Activated T-cell treated with anti-CD3 and anti-CD28 coated beads for 4 hours (primary cell): ENCODE measurements around the gene SCN3B.

Experiments used
- DNase-seq: peaks from one replicate; pipeline ENCODE4 v3.0.0-alpha.2; 2020

SCN3B gene

DNA sequence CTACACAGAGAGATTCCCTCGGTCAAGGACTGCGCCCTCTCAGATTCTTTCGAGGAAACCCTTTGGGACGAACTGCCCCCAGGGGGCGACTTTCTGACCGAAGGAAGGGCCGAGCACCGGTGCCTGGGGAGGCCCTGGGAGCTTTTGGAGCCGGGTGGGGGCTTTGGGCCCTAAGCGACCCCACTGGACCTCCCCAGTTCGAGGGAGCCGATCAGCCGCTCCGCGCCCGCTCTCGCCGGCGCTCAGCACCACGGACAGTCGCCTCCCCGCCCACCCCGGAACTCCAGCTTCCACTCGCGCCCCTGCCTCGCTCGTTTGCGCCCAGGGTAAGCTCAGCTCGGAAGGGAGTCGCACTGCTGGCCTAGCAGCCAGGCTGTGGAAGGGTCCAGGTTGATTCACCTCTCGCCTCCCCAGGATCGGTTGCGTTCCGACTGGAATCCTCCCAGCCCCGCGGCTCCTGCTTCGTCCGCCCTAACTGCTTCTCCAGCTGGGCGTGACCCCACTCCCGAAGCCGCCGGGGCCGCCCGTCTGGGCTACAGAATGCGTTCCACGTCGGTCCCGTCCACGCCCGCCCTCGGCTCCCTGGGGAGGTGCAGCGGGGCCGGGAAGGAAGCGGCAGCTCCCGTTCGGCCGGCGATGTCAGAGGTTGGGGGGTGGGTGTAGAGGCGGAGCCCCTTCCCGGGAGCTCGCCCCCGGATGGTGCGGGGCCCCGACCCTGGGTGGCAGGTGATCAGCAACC is 428 bp downstream of the SCN3B start:
- DNase-seq = no peak

DNA sequence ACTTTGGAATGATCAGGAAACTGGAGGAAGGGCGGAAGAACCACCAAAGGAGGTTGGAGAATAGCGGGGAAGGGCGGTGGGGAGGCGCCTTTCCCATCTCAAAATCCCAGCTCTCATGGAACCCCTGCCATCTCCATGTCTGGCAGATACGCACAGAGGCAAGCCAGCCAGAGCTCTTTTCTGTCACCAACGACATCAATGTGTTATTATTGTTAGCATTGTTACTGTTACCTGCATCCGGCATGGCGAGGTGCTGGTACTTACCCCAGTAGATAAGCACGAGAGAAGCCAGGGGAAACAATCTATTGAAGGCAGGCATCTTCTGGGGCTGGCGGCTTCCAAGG is 969 bp downstream of the SCN3B start:
- no peak for DNase-seq

DNA sequence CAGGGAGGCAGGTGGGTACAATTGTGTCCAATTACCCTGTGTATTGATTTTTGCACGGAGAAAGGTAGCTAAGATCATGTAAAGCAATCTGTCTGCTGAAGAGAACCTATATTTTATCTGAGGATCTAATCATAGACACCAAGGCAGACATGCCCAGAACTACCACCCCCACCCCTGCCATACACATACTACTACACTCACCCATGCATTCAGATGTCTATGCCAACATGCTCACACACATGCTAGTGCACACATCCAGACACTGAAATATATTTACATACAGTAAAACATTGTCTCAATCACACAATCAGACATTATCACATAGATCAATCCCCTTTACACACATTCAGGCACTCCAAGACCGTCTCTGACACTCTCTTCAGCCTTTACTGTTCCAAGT is 1.8 kb downstream of the SCN3B start:
- no peak for DNase-seq

DNA sequence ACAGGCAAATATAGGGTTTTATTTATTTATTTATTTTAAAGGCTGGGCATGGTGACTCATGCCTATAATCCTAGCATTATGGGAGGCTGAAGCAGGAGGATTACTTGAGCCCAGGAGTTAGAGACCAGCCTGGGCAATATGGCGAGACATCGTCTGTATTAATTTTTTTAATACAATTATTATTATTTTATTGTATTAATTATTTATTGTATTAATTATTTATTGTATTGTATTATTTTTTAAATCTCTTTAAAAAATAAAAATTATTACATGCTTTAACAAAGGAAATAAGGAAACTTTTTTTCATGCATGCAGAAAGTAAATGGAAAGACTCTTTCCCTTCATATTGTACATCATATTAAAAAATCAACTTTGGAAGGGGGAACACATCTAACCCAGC is 3.5 kb downstream of the SCN3B start:
- DNase-seq = no peak

DNA sequence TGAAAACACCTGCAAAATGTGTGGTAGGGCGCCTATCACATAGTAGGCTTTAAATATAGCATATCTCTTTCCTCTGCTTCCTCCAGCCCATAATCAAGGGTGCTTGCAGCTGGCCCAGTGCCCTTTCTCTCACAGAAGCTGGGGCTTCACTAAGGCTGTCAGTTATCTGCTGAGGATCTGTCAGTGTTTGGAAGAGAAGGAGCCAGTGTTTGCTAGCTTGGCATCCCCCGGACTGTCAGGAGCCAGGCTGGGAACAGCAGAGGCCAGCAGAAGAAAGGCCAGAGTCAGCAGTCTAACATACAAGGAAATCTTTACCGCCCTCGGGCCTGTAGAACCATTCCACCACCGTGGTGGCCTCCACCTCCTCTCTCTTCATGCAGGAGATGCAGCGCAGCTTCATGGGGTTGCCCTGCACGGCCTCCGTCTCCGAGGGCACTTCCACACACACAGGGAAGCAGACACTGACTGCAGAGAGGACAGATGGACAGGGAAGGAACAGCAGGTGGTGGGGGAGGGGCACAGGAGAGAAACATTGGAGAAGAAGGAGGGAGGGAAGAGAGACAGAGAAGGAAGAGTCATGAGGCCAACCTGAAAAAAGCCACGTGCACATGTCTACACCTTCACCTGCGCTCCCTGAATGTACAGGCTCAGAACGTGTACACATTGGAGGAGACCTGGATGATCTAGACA is 9.0 kb downstream of the SCN3B start:
- no peak for DNase-seq

DNA sequence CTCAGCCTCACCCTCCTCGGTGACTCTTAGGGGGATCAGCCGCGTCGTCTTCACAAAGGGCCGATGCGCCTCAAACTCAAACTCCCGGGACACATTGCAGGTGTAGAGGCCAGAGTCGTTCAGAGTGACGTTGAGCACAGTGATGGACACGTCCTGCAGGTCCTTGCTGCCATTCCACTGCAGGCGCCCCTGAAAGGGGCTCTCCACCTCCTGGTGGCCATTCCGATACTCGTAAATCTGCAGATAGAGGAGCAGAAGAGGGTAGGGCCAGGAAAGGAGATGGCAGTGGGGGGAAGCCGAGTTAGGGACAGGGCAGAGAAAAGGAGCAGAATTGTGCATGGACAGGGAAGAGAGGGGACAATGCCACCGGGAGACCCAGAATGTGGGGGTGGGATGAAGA is 12.0 kb downstream of the SCN3B start:
- DNase-seq = no peak

DNA sequence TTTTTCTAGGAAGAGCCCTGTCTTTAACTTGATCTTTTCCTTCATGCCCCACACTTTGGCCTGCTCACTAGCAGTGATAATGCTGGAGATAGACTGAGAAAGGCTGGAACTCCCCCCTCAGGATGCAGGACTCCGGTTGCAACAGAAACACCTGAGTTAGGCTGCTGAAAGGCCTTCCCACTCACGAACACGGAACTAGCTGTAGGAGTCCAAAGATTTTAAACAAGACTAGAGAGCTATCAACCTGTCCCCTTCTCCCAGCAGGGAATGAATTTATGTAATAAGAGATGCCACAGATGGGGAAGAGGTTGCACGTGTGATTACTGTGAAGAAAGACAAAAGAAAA is 13.0 kb downstream of the SCN3B start:
- no peak for DNase-seq

DNA sequence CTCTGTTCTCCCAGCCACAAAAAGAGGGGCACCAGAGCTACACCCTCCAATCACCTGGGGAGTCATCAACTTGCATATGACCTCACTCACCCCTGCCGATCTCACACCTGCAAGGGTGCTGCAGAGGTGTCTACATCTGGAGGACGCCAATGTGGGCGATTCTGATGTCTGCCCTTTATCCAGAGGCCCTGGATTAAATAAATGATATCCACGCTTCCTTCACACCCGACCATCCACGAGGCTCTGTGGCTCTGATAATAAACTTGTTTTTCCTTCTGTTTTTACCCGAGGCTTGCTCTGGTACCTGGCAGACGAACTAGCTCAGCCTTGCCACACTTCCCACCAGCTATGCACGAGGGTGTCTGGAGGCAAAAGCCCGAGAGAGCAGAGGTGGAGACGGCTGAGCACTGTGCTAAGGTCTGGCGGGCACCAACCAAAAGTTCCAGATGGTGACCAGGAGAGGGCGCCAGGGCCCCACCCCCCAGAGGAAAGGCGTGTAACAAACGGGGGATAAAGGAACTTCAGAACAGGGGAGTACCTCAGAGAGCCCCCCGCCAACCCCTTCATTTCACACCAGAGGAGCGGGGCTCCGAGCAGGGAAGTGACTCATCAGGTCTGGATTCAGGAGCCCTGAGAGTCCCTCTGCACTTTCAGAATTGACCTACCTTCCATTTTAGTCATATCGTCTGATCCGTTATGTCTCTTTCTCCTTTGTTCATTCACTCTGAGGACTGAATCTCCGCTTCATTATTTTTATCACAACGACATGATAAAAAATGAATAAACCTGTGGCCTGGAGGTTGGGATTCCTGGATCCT is 13.5 kb downstream of the SCN3B start:
- peak; percentile 14 for DNase-seq

DNA sequence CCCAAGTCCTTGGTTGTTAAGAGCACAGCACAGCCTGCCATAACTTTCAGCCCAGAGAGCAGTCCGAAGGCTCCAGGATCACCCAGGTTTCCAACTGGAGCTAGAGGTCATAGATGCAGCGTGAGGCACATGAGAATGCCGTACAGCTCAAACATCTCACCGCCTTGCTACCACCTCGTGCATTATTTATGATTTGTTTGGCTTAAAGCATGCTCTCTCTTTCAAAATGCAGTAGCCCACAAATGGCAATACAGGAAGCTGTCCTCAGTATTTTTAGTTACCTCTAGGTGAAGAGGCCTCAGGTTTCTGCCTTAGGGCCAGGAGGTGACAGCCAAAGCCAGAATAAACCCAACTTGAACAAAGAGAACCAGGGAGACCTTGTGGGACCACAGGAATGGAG is 14.4 kb downstream of the SCN3B start:
- DNase-seq = no peak

DNA sequence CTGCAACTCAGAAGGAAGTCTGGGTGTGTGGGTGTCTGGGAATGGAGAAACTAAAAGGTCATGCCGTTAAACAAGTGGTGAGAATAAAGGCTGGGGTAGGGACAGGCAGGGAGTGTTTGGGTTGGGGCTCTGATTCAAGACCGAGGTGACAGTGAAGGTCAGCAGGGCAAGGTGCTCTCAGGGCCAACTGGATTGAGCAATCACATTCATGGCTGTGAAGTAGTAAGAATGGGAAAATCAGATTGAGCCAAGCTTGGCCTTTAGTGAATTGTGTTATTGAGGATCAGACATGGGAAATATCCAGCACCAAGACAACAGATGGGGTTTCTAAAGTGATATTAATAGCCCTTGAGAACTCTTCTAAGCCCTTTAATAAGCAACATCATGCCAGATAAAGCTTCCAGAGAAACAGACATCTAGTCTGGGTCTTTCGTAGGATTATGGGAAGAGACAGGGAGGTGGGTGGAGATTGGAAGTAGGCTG is 24.3 kb downstream of the SCN3B start:
- no peak for DNase-seq

DNA sequence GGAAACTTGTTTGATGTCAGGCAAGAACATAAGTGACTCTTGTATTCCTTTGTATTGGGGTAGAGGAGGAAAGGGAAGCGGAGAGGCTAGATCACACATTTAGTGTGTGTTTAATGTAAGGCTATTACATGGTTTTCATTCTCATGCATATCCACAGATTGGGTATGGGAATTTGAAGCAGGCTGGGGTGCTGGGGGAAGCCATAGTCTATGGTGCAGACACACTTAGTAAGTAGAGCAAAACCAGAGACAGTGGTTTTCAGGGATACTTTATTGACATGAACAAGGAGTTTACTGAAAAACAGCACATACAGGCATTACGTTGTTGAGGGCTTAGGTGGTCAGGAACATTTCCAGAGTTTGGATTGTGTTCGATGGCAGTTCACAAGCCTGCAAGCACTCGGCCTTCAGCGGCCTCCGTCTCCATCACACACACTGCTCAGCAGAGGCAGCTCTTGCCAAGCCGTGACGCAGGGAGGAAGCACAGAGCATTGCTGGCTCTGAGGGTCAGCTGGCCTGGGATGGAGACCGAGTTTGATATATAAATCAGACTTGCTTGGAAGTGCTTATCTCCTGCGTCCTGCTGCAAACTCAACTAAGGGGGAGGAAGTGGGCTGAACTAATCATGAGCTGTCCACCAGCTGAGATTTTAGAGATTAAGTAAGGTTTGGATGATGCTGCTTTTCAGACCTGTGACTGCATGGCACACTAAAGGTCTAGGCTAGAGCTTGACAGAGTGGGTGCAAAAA is 25.3 kb downstream of the SCN3B start:
- no peak for DNase-seq

DNA sequence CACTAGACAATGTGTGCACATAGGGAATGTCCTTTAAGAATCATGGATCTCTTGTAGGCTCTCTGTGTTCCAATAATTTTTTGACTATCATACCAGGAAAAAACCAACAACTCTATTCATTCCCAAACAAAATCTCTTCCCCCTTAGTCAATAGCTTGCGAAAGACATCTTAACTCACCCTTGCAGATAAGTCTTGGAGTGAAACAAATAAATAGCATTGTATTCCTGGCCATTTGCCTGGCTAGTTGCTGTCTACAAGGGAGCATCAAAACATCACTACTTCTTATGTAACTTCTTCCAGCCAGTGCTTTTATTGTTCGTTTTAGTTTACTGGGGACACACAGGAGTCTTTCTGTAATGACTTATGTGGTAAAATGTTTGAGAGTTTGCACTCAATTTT is 29.4 kb downstream of the SCN3B start:
- DNase-seq = no peak

DNA sequence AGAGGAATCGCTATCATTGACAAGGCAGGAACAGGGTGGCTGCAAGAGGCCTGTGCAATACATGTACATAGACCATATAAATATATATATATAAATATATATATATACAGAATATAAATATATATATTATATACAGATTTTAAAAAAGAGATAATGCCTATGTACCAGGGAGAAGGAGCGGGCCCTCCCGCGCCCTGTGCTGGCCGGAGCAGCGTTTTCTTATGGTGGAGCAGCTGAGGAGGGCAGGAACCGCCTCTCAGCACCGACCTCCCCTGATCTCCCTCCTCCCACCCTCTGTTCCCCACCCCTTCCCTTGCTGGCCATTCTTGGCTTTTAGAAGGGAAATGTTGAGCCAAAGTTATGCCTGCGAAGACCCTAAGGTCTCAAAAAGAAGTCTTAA is 31.8 kb downstream of the SCN3B start:
- DNase-seq = no peak

DNA sequence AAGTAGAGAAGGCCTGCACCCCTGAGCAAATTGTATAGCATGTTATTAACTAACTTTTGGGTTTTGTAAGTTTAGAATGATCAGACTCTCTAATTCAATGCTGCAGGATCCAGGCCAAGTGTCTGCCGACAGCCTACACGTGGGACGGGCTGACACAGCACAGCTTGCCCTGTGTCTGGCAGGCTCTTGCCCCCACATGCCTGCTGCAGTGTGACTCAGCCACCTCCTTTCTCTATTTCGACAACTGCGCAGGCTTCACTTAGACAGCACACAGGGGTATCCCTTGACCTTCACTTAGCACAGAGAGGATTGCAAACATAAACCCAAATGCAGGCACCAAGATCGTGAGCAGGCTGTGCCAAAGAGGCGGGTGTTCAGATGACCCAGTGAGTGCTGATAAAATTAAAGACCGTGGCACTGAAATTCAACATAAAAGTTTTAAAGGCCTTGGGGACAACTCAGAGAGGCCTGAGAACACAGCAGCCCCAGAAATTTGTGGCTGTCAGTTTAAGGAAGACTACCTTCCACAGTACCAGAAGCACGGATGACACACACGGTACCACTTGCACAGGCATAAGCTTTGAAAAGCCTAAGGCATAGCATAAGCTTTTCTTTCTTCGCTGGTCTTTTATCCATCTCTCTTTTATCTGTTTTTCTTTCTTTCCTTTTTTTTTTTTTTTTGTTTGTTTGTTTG is 37.8 kb downstream of the SCN3B start:
- DNase-seq = no peak

DNA sequence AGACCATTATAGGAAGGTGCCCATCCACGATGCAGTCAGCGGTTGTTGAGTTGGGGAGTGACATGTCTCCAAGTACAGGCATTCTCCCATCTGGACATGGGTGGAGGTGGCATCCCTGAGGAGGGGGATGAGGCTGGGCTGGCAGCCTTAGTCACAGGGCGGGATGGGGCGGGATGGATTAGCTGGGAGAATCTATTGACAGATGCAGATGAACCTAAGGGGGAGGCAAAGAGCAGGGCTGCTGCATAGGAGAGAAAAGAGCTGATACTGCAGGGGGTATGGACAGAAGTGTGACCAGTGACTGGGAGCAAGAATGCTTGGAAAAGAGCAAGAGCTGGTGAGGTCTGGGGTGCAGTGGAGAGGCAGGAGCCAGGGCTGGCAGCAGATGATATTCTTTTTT is 42.7 kb downstream of the SCN3B start:
- DNase-seq = no peak

DNA sequence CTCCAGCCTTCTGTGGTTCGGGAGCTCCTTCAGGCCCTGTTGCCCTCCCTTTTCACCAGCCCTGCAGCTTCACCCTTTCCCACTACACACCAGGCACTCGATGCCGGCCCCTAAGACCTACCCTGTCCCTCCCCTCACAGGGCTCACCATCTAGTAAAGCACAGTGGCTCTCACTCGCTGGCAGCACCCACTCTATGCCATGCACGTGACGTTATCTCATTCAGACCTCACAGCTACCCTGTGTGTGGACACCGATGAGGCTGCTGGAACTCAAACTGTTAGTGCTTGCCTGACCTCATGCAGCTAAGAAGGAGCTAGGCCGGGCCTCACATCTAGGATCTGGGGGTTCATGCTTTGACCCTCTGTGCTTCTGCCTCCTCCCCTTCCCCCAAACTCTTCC is 45.5 kb downstream of the SCN3B start:
- no peak for DNase-seq

DNA sequence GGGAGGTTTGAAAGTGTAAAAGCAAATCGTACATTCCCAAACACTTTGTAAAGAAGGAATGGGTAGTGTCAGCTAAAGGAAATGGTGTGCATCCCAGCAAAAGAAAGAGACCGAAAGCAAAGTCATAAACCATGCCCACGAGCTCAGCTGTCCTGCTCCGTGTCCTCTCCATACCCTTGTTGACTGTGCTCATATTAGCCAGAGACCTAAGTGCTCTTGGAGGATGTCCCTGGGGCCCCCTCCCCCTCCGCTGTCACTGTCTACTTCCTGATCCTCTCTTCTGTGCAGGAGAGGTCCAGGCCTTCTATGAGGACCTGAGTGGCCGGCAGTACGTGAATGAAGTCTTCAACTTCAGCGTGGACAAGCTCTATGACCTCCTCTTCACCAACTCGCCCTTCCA is 46.1 kb downstream of the SCN3B start:
- no peak for DNase-seq

DNA sequence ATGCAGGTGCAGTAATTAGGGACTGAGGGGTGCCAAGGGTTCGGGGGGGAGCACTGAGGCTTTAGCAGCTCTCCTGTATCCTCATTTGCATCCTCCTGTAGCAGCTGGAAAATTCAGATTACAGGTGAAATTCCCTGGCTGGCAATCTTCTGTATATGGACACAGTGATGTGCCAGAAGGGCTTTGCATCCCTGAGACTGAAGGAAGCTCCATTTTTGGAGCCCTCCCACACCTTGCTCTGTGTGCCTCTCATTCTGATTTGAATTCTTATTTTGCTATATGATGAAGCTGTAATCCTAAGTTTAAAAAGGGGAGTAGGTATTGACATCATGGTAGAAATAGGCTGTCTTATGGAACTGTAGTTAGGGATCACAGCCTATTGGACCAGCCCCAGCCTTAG is 46.6 kb downstream of the SCN3B start:
- DNase-seq = no peak

DNA sequence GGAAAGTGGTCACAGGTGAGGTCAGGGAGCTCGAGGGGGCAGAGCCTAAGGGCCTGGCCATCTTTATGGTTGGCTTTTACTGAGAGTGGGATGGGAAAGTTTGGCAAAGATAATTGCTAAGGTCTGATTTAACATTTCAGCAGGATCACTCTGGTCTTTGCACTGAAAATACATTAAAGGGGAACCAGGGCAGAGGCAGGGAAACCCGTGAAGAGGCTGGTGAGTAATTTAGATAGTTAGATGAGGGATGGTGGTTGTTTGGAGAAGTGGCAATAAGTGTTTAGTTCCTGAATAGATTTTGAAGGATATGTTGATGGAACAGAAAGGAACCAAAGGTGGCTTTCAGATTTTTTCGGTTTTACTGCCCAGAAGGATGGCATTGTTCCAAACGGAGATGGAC is 50.8 kb downstream of the SCN3B start:
- no peak for DNase-seq

DNA sequence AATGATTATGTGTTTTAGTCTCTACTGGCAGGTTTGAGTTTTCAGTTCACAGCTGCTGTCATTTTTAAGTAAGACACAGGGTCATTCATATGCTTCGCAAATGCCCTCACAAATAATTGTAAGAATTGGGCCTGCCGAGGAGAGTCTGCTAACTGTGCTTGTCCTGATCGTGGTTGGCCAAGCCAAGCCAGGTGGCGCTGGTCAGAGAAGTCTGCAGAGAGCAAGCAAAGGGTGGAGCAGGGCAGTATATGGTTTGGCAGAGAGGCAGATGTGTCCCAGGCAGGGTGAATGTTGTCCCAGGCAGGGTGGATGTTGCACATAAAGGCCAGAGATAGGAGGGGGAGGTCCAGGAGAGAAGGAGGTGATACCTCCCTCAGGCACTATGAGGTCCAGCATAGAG is 52.7 kb downstream of the SCN3B start:
- DNase-seq = no peak

DNA sequence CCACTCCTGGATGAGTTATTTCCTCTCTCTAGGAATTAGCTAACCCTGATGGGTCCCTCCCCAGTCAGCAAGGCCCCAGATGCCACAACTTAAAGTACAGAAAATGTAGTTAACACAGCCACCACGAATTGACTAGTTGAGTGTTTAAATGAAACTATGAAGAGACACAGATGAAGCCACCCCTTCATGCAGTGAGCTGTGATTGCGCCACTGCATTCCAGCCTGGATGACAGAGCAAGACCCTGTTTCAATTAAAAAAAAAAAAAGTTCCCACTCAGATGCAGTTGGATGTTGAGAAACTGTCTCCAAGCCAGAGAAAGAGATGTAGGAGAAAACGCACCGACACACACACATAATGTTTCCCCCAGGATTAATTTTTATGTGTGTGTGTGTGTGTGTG is 53.3 kb downstream of the SCN3B start:
- no peak for DNase-seq

DNA sequence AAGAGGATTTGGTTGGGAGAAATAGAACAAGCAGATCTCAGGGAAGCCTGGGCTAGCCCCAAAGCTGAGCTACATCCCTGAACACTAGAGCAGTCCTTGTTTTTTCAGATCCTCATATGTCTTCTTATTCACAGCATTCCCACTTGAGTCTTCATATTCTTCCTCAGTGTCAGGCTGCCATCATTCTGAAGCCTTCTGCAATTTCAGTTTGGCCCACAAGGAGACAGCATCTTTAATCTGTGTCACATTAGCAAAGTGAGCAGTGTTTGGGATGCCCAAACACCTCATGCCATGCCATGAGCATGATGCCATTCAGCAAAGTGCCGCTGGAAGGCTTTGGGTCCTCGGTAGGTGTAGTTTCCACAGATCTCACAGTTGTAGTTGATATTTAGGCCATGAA is 56.6 kb downstream of the SCN3B start:
- no peak for DNase-seq

DNA sequence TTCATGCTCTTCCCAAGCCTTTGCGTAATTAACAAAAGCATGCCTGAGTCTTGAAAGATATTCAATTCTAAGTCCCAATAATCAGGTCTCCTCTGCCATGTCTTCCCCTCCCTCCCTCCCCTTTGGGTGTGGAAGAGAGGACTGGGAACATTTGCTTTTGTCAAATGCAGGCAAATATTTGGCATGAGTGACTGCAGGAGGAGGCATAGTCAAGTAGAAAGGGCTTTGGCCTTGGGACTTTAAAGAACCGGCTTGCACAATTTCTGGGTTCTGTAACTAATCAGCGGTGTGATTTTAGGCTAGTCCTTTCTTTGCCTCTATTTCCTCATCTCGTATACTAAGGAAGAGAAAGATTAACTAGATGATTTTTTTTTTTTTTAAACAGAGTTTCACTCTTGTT is 59.5 kb downstream of the SCN3B start:
- no peak for DNase-seq
